ENCODE results near the gene RPL29.

The RPL29 gene

GRCh38 chr3:51947215-51947900 is 48.3 kb downstream of the RPL29 start:
- Histone ChIP-seq H3K9me3 (ENCODE audit: low read length) (no peaks in the 10 kb centered on the region), H3K27me3 (ENCODE audit: insufficient read depth, low read length) (0 out of 2 replicates have a peak, but pooled peaks cover 3% of the 10 kb centered on the region), H3K36me3 (ENCODE audit: insufficient read depth, low read length) (no peaks in the 10 kb centered on the region), H3K27ac (ENCODE audit: low read depth, low read length, poor library complexity, severe bottlenecking) (no peak overlapping the region), H3K4me1 (ENCODE audit: insufficient read depth, low read length, severe bottlenecking) (peaks cover 6% of the 10 kb centered on the region), H3K4me2 (ENCODE audit: low read length) (no peak overlapping the region), H4K20me1 (ENCODE audit: insufficient read depth, low read length) (no peaks in the 10 kb centered on the region), H3K4me3 (ENCODE audit: low read depth, low read length, poor library complexity, severe bottlenecking) (no peak overlapping the region), H3F3A (ENCODE audit: insufficient read depth, low read length) (no peaks in the 10 kb centered on the region), H3K9me2 (ENCODE audit: low read depth, low read length) (no peaks in the 10 kb centered on the region), H2AFZ (ENCODE audit: low read length) (no peak overlapping the region), H3K9ac (ENCODE audit: low read length) (no peak overlapping the region), H3K79me2 (ENCODE audit: insufficient read depth, low read length) (no peaks in the 10 kb centered on the region)
- TF ChIP-seq EZH2 (IDR thresholded peaks at IDR 0.05; ENCODE audit: borderline replicate concordance, low read length), result no peak
- no peak for TF ChIP-seq CTCF (IDR thresholded peaks at IDR 0.05; ENCODE audit: low read length)

- H3K79me2 ChIP-seq (ENCODE audit: insufficient read depth, low read length), result no peaks in the 10 kb centered on the region
- H3F3A ChIP-seq (ENCODE audit: insufficient read depth, low read length), result no peaks in the 10 kb centered on the region
- no peak for TF ChIP-seq EZH2 (IDR thresholded peaks at IDR 0.05; ENCODE audit: borderline replicate concordance, low read length)
- no peaks in the 10 kb centered on the region for H3K36me3 ChIP-seq (ENCODE audit: insufficient read depth, low read length)
- H3K9me2 ChIP-seq (ENCODE audit: low read depth, low read length), result no peaks in the 10 kb centered on the region
- no peaks in the 10 kb centered on the region for H4K20me1 ChIP-seq (ENCODE audit: insufficient read depth, low read length)
- H3K27ac ChIP-seq (ENCODE audit: low read depth, low read length, poor library complexity, severe bottlenecking), result no peak overlapping the region
- no peak overlapping the region for H2AFZ ChIP-seq (ENCODE audit: low read length)
- no peak overlapping the region for H3K4me3 ChIP-seq (ENCODE audit: low read depth, low read length, poor library complexity, severe bottlenecking)
- H3K4me2 ChIP-seq (ENCODE audit: low read length), result no peak overlapping the region
- no peak overlapping the region for H3K9ac ChIP-seq (ENCODE audit: low read length)
- peaks cover 8% of the 10 kb centered on the region for H3K4me1 ChIP-seq (ENCODE audit: insufficient read depth, low read length, severe bottlenecking)
- 0 out of 2 replicates have a peak, but pooled peaks cover 3% of the 10 kb centered on the region for H3K27me3 ChIP-seq (ENCODE audit: insufficient read depth, low read length)
- no peaks in the 10 kb centered on the region for H3K9me3 ChIP-seq (ENCODE audit: low read length)
These were observed 48.9 kb downstream of the RPL29 start for GRCh38 chr3:51946796-51947195.

- peaks cover 11% of the 10 kb centered on the region for H3K4me1 ChIP-seq (ENCODE audit: insufficient read depth, low read length, severe bottlenecking)
- TF ChIP-seq CTCF (IDR thresholded peaks at IDR 0.05; ENCODE audit: low read length) (no peak), EZH2 (IDR thresholded peaks at IDR 0.05; ENCODE audit: borderline replicate concordance, low read length) (no peak)
- peaks cover 3% of the 10 kb centered on the region; the same call in 1 of the 2 replicates for H3K79me2 ChIP-seq (ENCODE audit: insufficient read depth, low read length)
- H3K9ac ChIP-seq (ENCODE audit: low read length), result no peak overlapping the region
- H3K9me2 ChIP-seq (ENCODE audit: low read depth, low read length), result no peaks in the 10 kb centered on the region
- H3F3A ChIP-seq (ENCODE audit: insufficient read depth, low read length), result no peaks in the 10 kb centered on the region
- H3K4me2 ChIP-seq (ENCODE audit: low read length), result no peak overlapping the region
- no peaks in the 10 kb centered on the region for H3K36me3 ChIP-seq (ENCODE audit: insufficient read depth, low read length)
- H4K20me1 ChIP-seq (ENCODE audit: insufficient read depth, low read length), result no peaks in the 10 kb centered on the region
- no peak overlapping the region for H3K27ac ChIP-seq (ENCODE audit: low read depth, low read length, poor library complexity, severe bottlenecking)
- no peak overlapping the region for H2AFZ ChIP-seq (ENCODE audit: low read length)
- no peaks in the 10 kb centered on the region for H3K9me3 ChIP-seq (ENCODE audit: low read length)
- no peak overlapping the region for H3K4me3 ChIP-seq (ENCODE audit: low read depth, low read length, poor library complexity, severe bottlenecking)
- H3K27me3 ChIP-seq (ENCODE audit: insufficient read depth, low read length), result 0 out of 2 replicates have a peak, but pooled peaks cover 3% of the 10 kb centered on the region
These were observed 49.6 kb downstream of the RPL29 start for GRCh38 chr3:51945926-51946705.
